Progenitor cell of endocrine pancreas (in vitro differentiated cells): ENCODE measurements around the gene FNBP1. TPM values are rescaled to one million over a fixed set of nuclear protein-coding genes. Genes with fewer than 3 reads are reported as not detected.

Source experiments
- DNase-seq: peaks from one replicate; pipeline ENCODE4 v3.0.0; 2021; ENCODE audit warnings: low spot score; ENCODE audit not compliant: unreplicated experiment
- H3K27ac Mint-ChIP-seq: 2 replicates; pipeline ENCODE4 v1.8.0; 2021; ENCODE audit warnings: mild to moderate bottlenecking, moderate library complexity, mixed read lengths
- H3K27me3 Mint-ChIP-seq: 2 replicates; pipeline ENCODE4 v1.8.0; 2021; ENCODE audit warnings: mixed read lengths
- H3K36me3 Mint-ChIP-seq: 2 replicates; pipeline ENCODE4 v1.8.0; 2022; ENCODE audit warnings: mixed read lengths; ENCODE audit not compliant: insufficient read depth
- H3K4me1 Mint-ChIP-seq: 2 replicates; pipeline ENCODE4 v1.8.0; 2021; ENCODE audit warnings: low read depth, mixed read lengths
- H3K4me3 Mint-ChIP-seq: 2 replicates; pipeline ENCODE4 v1.8.0; 2021; ENCODE audit warnings: low read depth, mild to moderate bottlenecking, moderate library complexity, mixed read lengths
- H3K9me3 Mint-ChIP-seq: 2 replicates; pipeline ENCODE4 v1.8.0; 2021; ENCODE audit warnings: low read depth, mixed read lengths
- total RNA-seq: library from RNA; stranded (reverse); gene quantifications from 2 replicates; pipeline ENCODE4 v1.2.1, GENCODE V29; 2021
- TF ChIP-seq, protein P1 (sequence below): fragments of 200-600 bp; sonication (generic); IDR thresholded peaks from one replicate; pipeline ENCODE4 v1.5.0; 2021; ENCODE audit warnings: antibody characterized with exemption, mild to moderate bottlenecking; ENCODE audit not compliant: unreplicated experiment

FNBP1 gene
- total RNA-seq, 1 donor from 2014 or later, result 44.1 TPM

DNA sequence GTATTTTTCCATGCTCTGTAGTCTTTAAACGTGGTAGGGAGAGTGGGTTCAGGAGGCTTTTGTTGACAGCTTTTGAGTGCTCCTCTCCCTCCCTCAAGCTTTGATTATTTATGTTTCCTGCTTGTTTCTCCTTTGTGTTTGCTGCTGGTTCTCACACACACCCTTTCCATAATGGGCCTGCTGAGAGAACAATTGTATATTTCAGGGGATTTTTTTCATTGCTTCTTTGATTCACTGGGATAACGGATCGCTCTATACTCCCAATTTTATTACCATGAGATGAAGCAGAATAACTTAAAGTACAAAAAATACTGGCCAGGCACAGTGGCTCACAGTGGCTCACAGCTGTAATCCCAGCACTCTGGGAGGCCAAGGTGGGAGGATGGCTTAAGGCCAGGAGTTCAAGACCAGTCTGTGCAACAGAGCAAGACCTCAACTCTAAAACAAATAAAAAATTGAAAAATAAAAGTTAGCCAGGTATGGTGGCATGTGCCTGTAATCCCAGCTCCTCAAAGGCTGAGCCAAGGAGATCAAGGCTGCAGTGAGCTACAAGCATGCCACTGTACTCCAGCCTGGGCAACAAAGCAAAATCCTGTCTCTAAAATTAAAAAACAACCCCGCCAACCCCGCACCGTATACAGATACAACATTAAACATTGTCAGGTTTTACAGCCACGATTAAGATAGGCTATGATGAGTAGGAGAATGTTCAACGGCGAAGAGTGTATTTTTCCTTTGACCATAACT is 140.8 kb downstream of the FNBP1 start:
- no peak overlapping the region for H3K4me3 Mint-ChIP-seq
- TF ChIP-seq, protein P1, sequence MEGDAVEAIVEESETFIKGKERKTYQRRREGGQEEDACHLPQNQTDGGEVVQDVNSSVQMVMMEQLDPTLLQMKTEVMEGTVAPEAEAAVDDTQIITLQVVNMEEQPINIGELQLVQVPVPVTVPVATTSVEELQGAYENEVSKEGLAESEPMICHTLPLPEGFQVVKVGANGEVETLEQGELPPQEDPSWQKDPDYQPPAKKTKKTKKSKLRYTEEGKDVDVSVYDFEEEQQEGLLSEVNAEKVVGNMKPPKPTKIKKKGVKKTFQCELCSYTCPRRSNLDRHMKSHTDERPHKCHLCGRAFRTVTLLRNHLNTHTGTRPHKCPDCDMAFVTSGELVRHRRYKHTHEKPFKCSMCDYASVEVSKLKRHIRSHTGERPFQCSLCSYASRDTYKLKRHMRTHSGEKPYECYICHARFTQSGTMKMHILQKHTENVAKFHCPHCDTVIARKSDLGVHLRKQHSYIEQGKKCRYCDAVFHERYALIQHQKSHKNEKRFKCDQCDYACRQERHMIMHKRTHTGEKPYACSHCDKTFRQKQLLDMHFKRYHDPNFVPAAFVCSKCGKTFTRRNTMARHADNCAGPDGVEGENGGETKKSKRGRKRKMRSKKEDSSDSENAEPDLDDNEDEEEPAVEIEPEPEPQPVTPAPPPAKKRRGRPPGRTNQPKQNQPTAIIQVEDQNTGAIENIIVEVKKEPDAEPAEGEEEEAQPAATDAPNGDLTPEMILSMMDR, result no peak
- H3K27ac Mint-ChIP-seq, result no peak overlapping the region
- H3K9me3 Mint-ChIP-seq, result no peaks in the 10 kb centered on the region
- peaks cover 26% of the 10 kb centered on the region for H3K36me3 Mint-ChIP-seq
- no peaks in the 10 kb centered on the region for H3K4me1 Mint-ChIP-seq
- no peak for DNase-seq
- H3K27me3 Mint-ChIP-seq, result no peaks in the 10 kb centered on the region

DNA sequence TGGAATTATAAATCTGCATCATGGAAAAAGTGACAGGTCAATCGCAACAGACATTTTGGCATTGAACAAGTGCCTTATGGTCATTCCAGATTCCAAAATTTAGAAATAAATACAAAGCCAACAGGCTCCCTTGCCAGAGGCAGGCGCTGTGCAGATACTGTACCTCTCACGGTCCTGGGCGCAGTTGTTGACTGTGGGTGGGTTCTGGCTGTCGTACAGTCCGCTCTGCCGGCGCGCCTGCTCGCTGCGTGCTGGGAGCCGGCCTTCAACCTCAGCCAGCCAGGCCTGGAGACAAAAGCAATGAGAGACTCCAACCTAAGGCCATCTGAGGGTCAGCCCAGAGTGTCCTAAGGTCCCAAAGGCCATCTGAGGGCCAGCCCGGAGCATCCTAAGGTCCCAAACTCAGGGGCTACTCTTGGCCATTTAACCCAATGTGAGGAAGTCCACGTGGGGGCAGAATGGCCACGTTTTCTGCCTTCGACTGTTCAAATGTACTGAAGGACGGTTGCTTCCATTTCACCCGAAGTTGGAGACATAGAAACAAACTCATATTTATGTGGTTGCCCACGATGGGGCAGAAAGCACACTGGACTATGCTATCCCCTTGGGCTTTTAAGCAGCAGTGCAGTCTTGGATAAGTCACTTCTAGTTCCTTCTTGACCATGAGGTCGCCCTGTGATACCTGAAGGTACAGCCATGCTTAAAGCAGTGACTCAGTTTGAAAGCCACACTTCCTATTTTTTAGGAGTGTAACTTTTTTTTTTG is 142.5 kb downstream of the FNBP1 start:
- Mint-ChIP-seq H3K4me3 (no peak overlapping the region), H3K9me3 (no peaks in the 10 kb centered on the region), H3K27me3 (no peaks in the 10 kb centered on the region), H3K27ac (no peak overlapping the region), H3K4me1 (no peaks in the 10 kb centered on the region), H3K36me3 (peaks cover 24% of the 10 kb centered on the region)
- DNase-seq, result no peak
- TF ChIP-seq, protein P1, result no peak

DNA sequence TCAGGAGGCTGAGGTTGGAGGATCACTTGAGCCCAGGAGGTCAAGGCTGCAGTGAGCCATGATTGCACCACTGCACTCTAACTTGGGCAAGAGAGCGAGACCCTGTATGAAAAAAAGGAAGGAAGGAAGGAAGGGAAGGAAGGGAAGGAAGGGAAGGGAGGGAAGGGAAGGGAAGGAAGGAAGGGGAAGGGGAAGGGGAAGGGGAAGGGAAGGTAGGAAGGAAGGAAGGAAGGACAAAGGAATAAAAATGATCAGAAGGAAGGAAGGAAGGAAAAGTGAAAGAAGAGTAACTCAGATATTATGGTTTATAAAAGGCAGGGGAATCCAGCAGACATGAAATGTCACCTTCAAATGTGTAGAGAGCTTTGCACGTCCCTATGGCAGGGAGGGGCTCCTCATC is 143.4 kb downstream of the FNBP1 start:
- Mint-ChIP-seq H3K4me1 (no peaks in the 10 kb centered on the region), H3K4me3 (no peak overlapping the region), H3K27me3 (no peaks in the 10 kb centered on the region), H3K9me3 (no peaks in the 10 kb centered on the region), H3K36me3 (peaks cover 26% of the 10 kb centered on the region), H3K27ac (no peak overlapping the region)
- TF ChIP-seq, protein P1, result no peak
- no peak for DNase-seq

DNA sequence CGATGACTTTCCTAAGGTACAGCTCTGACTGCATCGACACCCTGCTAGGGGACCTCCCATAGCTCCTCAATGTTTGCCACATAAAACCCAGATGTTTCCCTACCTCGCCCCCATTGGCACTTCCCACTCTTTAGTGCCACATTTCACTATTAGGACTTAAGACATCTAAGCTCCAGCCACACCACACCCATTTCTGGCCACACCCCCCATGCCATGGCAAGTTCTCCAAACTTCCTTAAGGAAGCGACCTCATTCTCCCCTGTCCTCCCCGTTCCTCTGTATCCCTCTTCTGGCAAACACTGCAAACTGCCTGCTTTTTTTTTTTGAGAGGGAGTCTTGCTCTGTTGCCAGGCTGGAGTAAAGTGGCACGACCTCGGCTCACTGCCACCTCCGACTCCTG is 144.8 kb downstream of the FNBP1 start:
- no peak for DNase-seq
- Mint-ChIP-seq H3K4me1 (no peaks in the 10 kb centered on the region), H3K27me3 (no peaks in the 10 kb centered on the region), H3K27ac (no peak overlapping the region), H3K4me3 (no peak overlapping the region), H3K36me3 (peaks cover 31% of the 10 kb centered on the region), H3K9me3 (no peaks in the 10 kb centered on the region)
- TF ChIP-seq, protein P1, result no peak

DNA sequence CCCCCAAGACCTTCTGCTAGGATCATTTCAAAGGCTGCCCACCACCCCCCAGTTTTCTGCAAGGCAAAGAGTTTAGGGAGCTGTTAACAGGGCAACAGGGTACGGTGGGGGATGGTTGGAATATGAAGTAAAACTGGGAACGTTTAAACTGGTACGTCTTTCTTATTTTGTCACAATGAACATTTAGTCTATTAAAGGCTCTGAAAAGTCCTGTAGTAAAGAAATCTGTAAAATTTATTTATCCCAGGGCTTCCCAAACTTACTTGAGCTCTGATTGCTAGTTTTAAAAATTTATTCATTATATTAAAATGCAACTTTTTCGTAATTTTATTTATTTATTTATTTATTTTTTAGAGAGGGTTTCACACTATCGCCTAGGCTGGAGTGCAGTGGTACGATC is 145.7 kb downstream of the FNBP1 start:
- Mint-ChIP-seq H3K27ac (no peak overlapping the region), H3K27me3 (no peaks in the 10 kb centered on the region), H3K4me3 (no peak overlapping the region), H3K4me1 (no peaks in the 10 kb centered on the region), H3K36me3 (peaks cover 29% of the 10 kb centered on the region), H3K9me3 (no peaks in the 10 kb centered on the region)
- TF ChIP-seq, protein P1, result no peak
- no peak for DNase-seq
